VCaP (cell line): ENCODE measurements around the gene TEPSIN.

ENCODE experiments used
- H3K27ac ChIP-seq: fragments of 450-650 bp; 2 replicates; pipeline ENCODE4 v1.5.1; 2017
- TF ChIP-seq, protein P1 (sequence below): fragments of 450-650 bp; conservative IDR thresholded peaks from 2 replicates; pipeline ENCODE4 v1.5.1; 2017; ENCODE audit warnings: mild to moderate bottlenecking, moderate library complexity

TEPSIN gene

GRCh38 chr17:81265576-81265975 is 26.7 kb upstream of the TEPSIN start:
- no peak overlapping the region for H3K27ac ChIP-seq
- TF ChIP-seq, protein P1, sequence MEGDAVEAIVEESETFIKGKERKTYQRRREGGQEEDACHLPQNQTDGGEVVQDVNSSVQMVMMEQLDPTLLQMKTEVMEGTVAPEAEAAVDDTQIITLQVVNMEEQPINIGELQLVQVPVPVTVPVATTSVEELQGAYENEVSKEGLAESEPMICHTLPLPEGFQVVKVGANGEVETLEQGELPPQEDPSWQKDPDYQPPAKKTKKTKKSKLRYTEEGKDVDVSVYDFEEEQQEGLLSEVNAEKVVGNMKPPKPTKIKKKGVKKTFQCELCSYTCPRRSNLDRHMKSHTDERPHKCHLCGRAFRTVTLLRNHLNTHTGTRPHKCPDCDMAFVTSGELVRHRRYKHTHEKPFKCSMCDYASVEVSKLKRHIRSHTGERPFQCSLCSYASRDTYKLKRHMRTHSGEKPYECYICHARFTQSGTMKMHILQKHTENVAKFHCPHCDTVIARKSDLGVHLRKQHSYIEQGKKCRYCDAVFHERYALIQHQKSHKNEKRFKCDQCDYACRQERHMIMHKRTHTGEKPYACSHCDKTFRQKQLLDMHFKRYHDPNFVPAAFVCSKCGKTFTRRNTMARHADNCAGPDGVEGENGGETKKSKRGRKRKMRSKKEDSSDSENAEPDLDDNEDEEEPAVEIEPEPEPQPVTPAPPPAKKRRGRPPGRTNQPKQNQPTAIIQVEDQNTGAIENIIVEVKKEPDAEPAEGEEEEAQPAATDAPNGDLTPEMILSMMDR, result no peak

GRCh38 chr17:81264640-81265039 is 25.8 kb upstream of the TEPSIN start:
- TF ChIP-seq, protein P1, result no peak

DNA sequence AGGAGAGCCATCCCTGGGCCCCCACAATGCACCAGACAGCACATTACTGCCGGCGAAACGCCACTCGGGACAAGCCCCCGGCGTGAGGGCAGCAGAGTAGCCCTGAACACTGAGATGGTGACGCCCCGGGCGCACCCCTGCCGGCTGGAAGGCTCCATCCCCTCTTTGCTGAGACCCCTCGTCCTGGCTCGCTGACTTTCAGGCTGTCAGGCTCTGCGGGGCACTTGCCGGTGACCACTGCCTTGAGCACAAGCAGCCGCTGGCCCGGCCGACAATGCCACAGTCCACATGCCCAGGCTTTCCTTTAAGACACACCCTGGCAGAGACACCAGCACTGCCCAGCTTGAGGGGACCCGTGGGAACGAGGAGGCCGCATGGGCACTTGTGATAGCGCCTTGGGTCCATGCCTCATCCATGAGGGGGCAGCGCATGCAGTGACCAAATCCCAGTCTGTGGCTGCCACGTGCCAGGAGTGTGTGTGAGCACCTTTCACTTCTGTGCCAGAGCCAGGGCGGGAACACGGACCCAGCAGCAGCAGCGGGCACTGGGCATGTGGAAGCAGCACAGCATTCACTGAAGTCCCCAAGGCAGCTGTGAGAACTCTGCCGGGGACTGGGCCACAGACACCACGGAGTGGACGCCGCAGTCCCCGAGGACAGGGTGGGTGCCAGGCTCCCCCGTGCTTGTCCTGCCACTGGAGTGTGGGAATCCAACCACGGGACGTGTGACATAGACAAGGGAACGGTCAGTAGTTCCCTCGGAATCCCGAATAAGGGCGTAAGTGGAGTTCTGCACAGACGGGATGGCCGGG is 24.7 kb upstream of the TEPSIN start:
- no peak overlapping the region for H3K27ac ChIP-seq
- TF ChIP-seq, protein P1, result no peak

More at GRCh38 chr17:81264640-81265039, 25.8 kb upstream of the TEPSIN start:
- H3K27ac ChIP-seq, result no peak overlapping the region

DNA sequence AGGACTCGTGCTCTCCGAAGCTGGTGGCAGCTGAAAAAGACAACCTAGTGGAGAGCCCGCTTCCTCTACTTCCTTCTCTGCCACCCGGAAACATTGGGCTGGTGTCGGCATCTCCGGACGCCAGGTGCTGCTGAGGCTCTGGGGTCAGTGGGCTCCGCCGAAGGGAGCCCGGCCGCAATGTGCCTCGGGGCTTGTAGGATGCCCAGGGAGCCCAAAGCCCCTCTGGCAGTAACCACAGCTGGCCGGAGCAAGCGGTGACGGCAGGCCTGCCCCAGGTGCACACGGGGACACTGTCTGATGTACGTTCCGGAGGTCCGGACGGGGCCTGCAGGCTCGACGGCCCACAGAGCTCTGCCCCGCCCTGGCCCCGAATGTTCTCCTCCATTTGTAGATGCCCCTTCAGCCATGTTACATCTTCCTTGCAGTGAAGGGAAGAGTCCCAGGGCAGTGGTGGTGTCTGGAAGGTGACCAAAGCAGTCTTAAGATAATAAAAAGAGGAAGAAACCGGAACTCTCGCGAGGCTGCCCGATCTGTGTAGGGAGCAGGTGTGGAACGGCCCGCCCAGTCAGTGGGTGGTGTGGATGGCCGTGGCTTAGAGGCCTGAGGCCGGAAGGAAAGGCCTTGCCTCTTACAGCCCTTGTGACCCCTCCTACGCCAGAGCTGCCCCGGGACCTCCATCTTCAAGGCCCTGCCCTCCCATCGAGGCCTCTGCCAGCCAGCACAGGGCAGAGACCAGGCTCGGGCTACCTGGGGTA is 22.9 kb upstream of the TEPSIN start:
- TF ChIP-seq, protein P1, result no peak
- H3K27ac ChIP-seq, result no peak overlapping the region

- TF ChIP-seq, protein P1, result no peak
- no peak overlapping the region for H3K27ac ChIP-seq
Measured at GRCh38 chr17:81261096-81261495, 22.2 kb upstream of the TEPSIN start.

DNA sequence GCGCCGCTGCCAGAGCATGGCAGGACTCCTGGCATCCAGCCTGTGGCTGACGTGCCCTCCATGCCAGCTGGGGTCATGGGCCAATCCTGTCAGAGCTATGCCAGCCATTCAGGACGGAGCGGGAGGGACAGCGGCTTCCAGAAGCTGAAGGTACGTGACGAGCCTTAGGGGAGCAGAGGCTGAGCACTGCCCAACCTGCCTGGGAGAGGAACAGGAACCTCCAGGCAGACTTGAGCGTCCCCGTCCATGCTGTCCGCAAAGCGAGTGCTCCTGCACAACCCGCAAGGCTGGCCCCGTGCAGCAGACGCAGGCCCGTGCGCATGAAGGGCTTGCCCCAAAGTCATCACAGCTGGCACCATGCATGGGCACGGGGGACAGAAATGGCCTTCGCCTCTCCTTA is 21.8 kb upstream of the TEPSIN start:
- H3K27ac ChIP-seq, result no peak overlapping the region
- TF ChIP-seq, protein P1, result no peak

GRCh38 chr17:81260171-81260570 is 21.3 kb upstream of the TEPSIN start:
- TF ChIP-seq, protein P1, result no peak
- H3K27ac ChIP-seq, result no peak overlapping the region
